GM23338 (cell line): ENCODE measurements around the gene ST8SIA1. TPM values are rescaled to one million over a fixed set of nuclear protein-coding genes. Genes with fewer than 3 reads are reported as not detected.

ENCODE experiments used
- ATAC-seq: fragments of 200-7000 bp; cut with Tn5 transposase; 3 replicates; pipeline ENCODE4 v1.9.1; 2020
- DNase-seq: peaks from one replicate; pipeline ENCODE4 v3.0.0-alpha.2; 2015; ENCODE audit warnings: low spot score
- H2AFZ ChIP-seq: fragments of 200-600 bp; sonication (generic); 2 replicates; pipeline ENCODE4 v1.8.0; 2016; ENCODE audit warnings: antibody characterized with exemption, mild to moderate bottlenecking, moderate library complexity
- H3F3A ChIP-seq: fragments of 200-600 bp; sonication (generic); replicated peaks from 2 replicates; pipeline ENCODE4 v1.8.0; 2017; ENCODE audit warnings: antibody characterized with exemption, mixed run types, low read depth
- H3K27ac ChIP-seq: fragments of 200-600 bp; sonication (generic); 2 replicates; pipeline ENCODE4 v1.6.1; 2016; ENCODE audit warnings: low read depth
- H3K27me3 ChIP-seq: fragments of 200-600 bp; sonication (generic); 2 replicates; pipeline ENCODE4 v1.8.0; 2016; ENCODE audit warnings: mild to moderate bottlenecking, mixed run types, moderate library complexity; ENCODE audit not compliant: insufficient read depth
- H3K36me3 ChIP-seq: fragments of 200-600 bp; sonication (generic); 2 replicates; pipeline ENCODE4 v1.8.0; 2016; ENCODE audit warnings: mild to moderate bottlenecking; ENCODE audit not compliant: insufficient read depth
- H3K4me1 ChIP-seq: fragments of 200-600 bp; sonication (generic); 2 replicates; pipeline ENCODE4 v1.8.0; 2016; ENCODE audit warnings: mild to moderate bottlenecking, moderate library complexity; ENCODE audit not compliant: insufficient read depth
- H3K4me2 ChIP-seq: fragments of 200-600 bp; sonication (generic); 2 replicates; pipeline ENCODE4 v1.7.1; 2017; ENCODE audit warnings: mixed run types
- H3K4me3 ChIP-seq: fragments of 200-600 bp; sonication (generic); 2 replicates; pipeline ENCODE4 v1.6.1; 2016; ENCODE audit warnings: mixed run types
- H3K79me2 ChIP-seq: fragments of 200-600 bp; sonication (generic); replicated peaks from 2 replicates; pipeline ENCODE4 v1.8.0; 2017; ENCODE audit warnings: mild to moderate bottlenecking; ENCODE audit not compliant: insufficient read depth
- H3K9me2 ChIP-seq: fragments of 200-600 bp; sonication (generic); 2 replicates; pipeline ENCODE4 v1.8.0; 2017; ENCODE audit not compliant: insufficient read depth
- H4K20me1 ChIP-seq: fragments of 200-600 bp; sonication (generic); replicated peaks from 2 replicates; pipeline ENCODE4 v1.8.0; 2017; ENCODE audit warnings: mild to moderate bottlenecking; ENCODE audit not compliant: insufficient read depth
- H3K27ac Mint-ChIP-seq: 2 replicates; pipeline ENCODE4 v1.8.0; 2020; ENCODE audit warnings: inconsistent platforms, mild to moderate bottlenecking, moderate library complexity, mixed read lengths
- H3K27me3 Mint-ChIP-seq: 3 replicates; pipeline ENCODE4 v1.8.0; 2022; ENCODE audit warnings: low read depth, mild to moderate bottlenecking, moderate library complexity, mixed read lengths, inconsistent platforms; ENCODE audit not compliant: insufficient read depth, poor library complexity
- H3K36me3 Mint-ChIP-seq: 3 replicates; pipeline ENCODE4 v1.8.0; 2021; ENCODE audit warnings: low read depth, mild to moderate bottlenecking, inconsistent platforms, moderate library complexity, mixed read lengths
- H3K4me1 Mint-ChIP-seq: 3 replicates; pipeline ENCODE4 v1.8.0; 2020; ENCODE audit warnings: mild to moderate bottlenecking, inconsistent platforms, mixed read lengths
- H3K4me3 Mint-ChIP-seq: 3 replicates; pipeline ENCODE4 v1.8.0; 2021; ENCODE audit warnings: moderate library complexity, mild to moderate bottlenecking, inconsistent platforms, mixed read lengths
- H3K9me3 Mint-ChIP-seq: 3 replicates; pipeline ENCODE4 v1.8.0; 2020; ENCODE audit warnings: moderate library complexity, mild to moderate bottlenecking, inconsistent platforms, mixed read lengths
- CREB1 ChIP-seq: fragments of 250-450 bp; sonication (Bioruptor Pico); IDR thresholded peaks from 2 replicates; pipeline ENCODE4 v1.5.0; 2020; ENCODE audit warnings: low read depth, mild to moderate bottlenecking, moderate library complexity
- EZH2 ChIP-seq: fragments of 200-600 bp; sonication (generic); IDR thresholded peaks from one replicate; pipeline ENCODE4 v1.8.0; 2017; ENCODE audit warnings: antibody characterized with exemption, mild to moderate bottlenecking, low read depth; ENCODE audit not compliant: unreplicated experiment
- EZH2phosphoT487 ChIP-seq: fragments of 200-600 bp; sonication (generic); IDR thresholded peaks from one replicate; pipeline ENCODE4 v1.8.1; 2018; ENCODE audit warnings: antibody characterized with exemption; ENCODE audit not compliant: unreplicated experiment
- JUNB ChIP-seq: IDR thresholded peaks from one replicate; pipeline ENCODE4 v1.6.1; 2016; ENCODE audit warnings: antibody characterized with exemption; ENCODE audit not compliant: unreplicated experiment
- NANOG ChIP-seq: IDR thresholded peaks from 2 replicates; pipeline ENCODE4 v1.6.1; 2016; ENCODE audit warnings: antibody characterized with exemption, borderline replicate concordance
- POLR2AphosphoS5 ChIP-seq: IDR thresholded peaks from 2 replicates; pipeline ENCODE4 v1.6.1; 2016; ENCODE audit warnings: antibody characterized with exemption, low read depth
- STAT1 ChIP-seq: IDR thresholded peaks from one replicate; pipeline ENCODE4 v1.6.1; 2016; ENCODE audit warnings: antibody characterized with exemption; ENCODE audit not compliant: unreplicated experiment
- ZNF114 ChIP-seq: fragments of 250-450 bp; sonication (Bioruptor Pico); IDR thresholded peaks from 2 replicates; pipeline ENCODE4 v1.5.0; 2020; ENCODE audit warnings: mild to moderate bottlenecking, moderate library complexity
- ZNF331 ChIP-seq: fragments of 250-450 bp; sonication (Bioruptor Pico); IDR thresholded peaks from 2 replicates; pipeline ENCODE4 v1.5.0; 2020; ENCODE audit warnings: low read depth, mild to moderate bottlenecking, moderate library complexity
- ZNF462 ChIP-seq: fragments of 250-450 bp; sonication (Bioruptor Pico); IDR thresholded peaks from 2 replicates; pipeline ENCODE4 v1.5.0; 2020; ENCODE audit warnings: mild to moderate bottlenecking, moderate library complexity
- polyA plus RNA-seq: library from polyadenylated mRNA; unstranded; fragments of >200 nt; fragmentation: Nextera tagmentation; extraction: Ambion mirVana; gene quantifications from 2 replicates; pipeline ENCODE4 v1.2.1, GENCODE V29; 2016
- total RNA-seq: library from RNA; depleted of rRNA; stranded (reverse); fragments of >200 nt; shearing (Covaris generic); gene quantifications from 2 replicates; pipeline ENCODE4 v1.2.3, GENCODE V29; 2014
- TF ChIP-seq, protein P1 (sequence below), 2 experiments: fragments of 200-600 bp in 1 of 2; sonication (generic) in 1 of 2; conservative IDR thresholded peaks; 2 replicates each; pipeline versions ENCODE4 v1.5.1 to v1.6.1; 2016 to 2017; ENCODE audit warnings: antibody characterized with exemption in 2 of 2, low read depth in 2 of 2, mild to moderate bottlenecking in 2 of 2, moderate library complexity in 1 of 2
- TF ChIP-seq, protein P2 (sequence below): IDR thresholded peaks from 2 replicates; pipeline ENCODE4 v1.6.1; 2016; ENCODE audit warnings: antibody characterized with exemption
- TF ChIP-seq, protein P3 (sequence below): IDR thresholded peaks from one replicate; pipeline ENCODE4 v1.6.1; 2018; ENCODE audit warnings: antibody characterized with exemption; ENCODE audit not compliant: unreplicated experiment

ST8SIA1 gene
- total and polyA plus RNA-seq, 2 experiments from 2014 or later, result 2.5 to 5.1 TPM

GRCh38 chr12:22160396-22161003, 174.0 kb downstream of the ST8SIA1 start:
- H3K4me1 ChIP-seq, result no peaks in the 10 kb centered on the region
- H3K4me3 Mint-ChIP-seq, result no peak overlapping the region
- H3K27ac Mint-ChIP-seq, result no peak overlapping the region

More at GRCh38 chr12:22160396-22161003, 174.0 kb downstream of the ST8SIA1 start:
- no peaks in the 10 kb centered on the region for H3K4me1 Mint-ChIP-seq
- no peaks in the 10 kb centered on the region for H4K20me1 ChIP-seq
- H3K27me3 Mint-ChIP-seq, result peaks cover 2% of the 10 kb centered on the region
- DNase-seq (no peak), ATAC-seq (no peak)
- H3K79me2 ChIP-seq, result no peaks in the 10 kb centered on the region
- H3K4me2 ChIP-seq, result no peak overlapping the region
- no peak overlapping the region for H3K4me3 ChIP-seq
- H3K9me3 Mint-ChIP-seq, result no peaks in the 10 kb centered on the region
- no peaks in the 10 kb centered on the region for H3F3A ChIP-seq
- no peak overlapping the region for H3K27ac ChIP-seq
- H3K36me3 ChIP-seq, result no peaks in the 10 kb centered on the region
- no peak overlapping the region for H2AFZ ChIP-seq
- H3K36me3 Mint-ChIP-seq, result no peaks in the 10 kb centered on the region
- no peak for TF ChIP-seq POLR2AphosphoS5
- no peak for TF ChIP-seq ZNF462
- TF ChIP-seq, protein P1, sequence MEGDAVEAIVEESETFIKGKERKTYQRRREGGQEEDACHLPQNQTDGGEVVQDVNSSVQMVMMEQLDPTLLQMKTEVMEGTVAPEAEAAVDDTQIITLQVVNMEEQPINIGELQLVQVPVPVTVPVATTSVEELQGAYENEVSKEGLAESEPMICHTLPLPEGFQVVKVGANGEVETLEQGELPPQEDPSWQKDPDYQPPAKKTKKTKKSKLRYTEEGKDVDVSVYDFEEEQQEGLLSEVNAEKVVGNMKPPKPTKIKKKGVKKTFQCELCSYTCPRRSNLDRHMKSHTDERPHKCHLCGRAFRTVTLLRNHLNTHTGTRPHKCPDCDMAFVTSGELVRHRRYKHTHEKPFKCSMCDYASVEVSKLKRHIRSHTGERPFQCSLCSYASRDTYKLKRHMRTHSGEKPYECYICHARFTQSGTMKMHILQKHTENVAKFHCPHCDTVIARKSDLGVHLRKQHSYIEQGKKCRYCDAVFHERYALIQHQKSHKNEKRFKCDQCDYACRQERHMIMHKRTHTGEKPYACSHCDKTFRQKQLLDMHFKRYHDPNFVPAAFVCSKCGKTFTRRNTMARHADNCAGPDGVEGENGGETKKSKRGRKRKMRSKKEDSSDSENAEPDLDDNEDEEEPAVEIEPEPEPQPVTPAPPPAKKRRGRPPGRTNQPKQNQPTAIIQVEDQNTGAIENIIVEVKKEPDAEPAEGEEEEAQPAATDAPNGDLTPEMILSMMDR (conservative IDR thresholded peaks at IDR 0.05; ENCODE audit: low read depth in 2 of 2), result no peak
- TF ChIP-seq, protein P2, sequence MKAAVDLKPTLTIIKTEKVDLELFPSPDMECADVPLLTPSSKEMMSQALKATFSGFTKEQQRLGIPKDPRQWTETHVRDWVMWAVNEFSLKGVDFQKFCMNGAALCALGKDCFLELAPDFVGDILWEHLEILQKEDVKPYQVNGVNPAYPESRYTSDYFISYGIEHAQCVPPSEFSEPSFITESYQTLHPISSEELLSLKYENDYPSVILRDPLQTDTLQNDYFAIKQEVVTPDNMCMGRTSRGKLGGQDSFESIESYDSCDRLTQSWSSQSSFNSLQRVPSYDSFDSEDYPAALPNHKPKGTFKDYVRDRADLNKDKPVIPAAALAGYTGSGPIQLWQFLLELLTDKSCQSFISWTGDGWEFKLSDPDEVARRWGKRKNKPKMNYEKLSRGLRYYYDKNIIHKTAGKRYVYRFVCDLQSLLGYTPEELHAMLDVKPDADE, result no peak
- no peak for TF ChIP-seq ZNF114 (CRISPR knock-in tag)
- no peak for TF ChIP-seq ZNF331 (CRISPR knock-in tag)
- TF ChIP-seq, protein P3, sequence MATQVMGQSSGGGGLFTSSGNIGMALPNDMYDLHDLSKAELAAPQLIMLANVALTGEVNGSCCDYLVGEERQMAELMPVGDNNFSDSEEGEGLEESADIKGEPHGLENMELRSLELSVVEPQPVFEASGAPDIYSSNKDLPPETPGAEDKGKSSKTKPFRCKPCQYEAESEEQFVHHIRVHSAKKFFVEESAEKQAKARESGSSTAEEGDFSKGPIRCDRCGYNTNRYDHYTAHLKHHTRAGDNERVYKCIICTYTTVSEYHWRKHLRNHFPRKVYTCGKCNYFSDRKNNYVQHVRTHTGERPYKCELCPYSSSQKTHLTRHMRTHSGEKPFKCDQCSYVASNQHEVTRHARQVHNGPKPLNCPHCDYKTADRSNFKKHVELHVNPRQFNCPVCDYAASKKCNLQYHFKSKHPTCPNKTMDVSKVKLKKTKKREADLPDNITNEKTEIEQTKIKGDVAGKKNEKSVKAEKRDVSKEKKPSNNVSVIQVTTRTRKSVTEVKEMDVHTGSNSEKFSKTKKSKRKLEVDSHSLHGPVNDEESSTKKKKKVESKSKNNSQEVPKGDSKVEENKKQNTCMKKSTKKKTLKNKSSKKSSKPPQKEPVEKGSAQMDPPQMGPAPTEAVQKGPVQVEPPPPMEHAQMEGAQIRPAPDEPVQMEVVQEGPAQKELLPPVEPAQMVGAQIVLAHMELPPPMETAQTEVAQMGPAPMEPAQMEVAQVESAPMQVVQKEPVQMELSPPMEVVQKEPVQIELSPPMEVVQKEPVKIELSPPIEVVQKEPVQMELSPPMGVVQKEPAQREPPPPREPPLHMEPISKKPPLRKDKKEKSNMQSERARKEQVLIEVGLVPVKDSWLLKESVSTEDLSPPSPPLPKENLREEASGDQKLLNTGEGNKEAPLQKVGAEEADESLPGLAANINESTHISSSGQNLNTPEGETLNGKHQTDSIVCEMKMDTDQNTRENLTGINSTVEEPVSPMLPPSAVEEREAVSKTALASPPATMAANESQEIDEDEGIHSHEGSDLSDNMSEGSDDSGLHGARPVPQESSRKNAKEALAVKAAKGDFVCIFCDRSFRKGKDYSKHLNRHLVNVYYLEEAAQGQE, result no peak
- TF ChIP-seq NANOG, result no peak
- no peak for TF ChIP-seq JUNB
- no peak for TF ChIP-seq STAT1
- no peak for TF ChIP-seq CREB1 (CRISPR knock-in tag)
- no peak for TF ChIP-seq EZH2
- no peak for TF ChIP-seq EZH2phosphoT487
- no peaks in the 10 kb centered on the region for H3K27me3 ChIP-seq
- H3K9me2 ChIP-seq, result no peaks in the 10 kb centered on the region; the same call in 1 of the 2 replicates
